ENCODE results near the gene FARP2.

GRCh38 chr2:241316825-241317224, 39.3 kb upstream of the FARP2 start:
- TF ChIP-seq CTCF (conservative IDR thresholded peaks at IDR 0.05; ENCODE audit: low read length) (no peak), EZH2phosphoT487 (IDR thresholded peaks at IDR 0.05; ENCODE audit: borderline replicate concordance) (no peak)

Data from Loucy (cell line).